HepG2 (cell line): ENCODE data around the gene CBX2. TPM values are rescaled to one million over a fixed set of nuclear protein-coding genes. Genes with fewer than 3 reads are reported as not detected.

Experiments
- DR1 ChIP-seq: sonication (generic); formaldehyde crosslinking; IDR thresholded peaks from 2 replicates; pipeline ENCODE4 v1.8.0; 2021; ENCODE audit warnings: mild to moderate bottlenecking, missing genetic modification reagents, inconsistent platforms
- ETV5 ChIP-seq: IDR thresholded peaks from 2 replicates; pipeline ENCODE4 v1.6.1; 2018; ENCODE audit warnings: missing biosample characterization, missing genetic modification reagents, inconsistent platforms, borderline replicate concordance
- FOXA3 ChIP-seq: IDR thresholded peaks from 2 replicates; pipeline ENCODE4 v1.6.1; 2016; ENCODE audit warnings: missing genetic modification reagents, missing compliant biosample characterization
- HMGA1 ChIP-seq: sonication (generic); formaldehyde crosslinking; conservative IDR thresholded peaks from 2 replicates; pipeline ENCODE4 v1.4.0; 2020; ENCODE audit warnings: missing genetic modification reagents
- ISX ChIP-seq: sonication (generic); formaldehyde crosslinking; conservative IDR thresholded peaks from 2 replicates; pipeline ENCODE4 v1.5.0; 2020; ENCODE audit warnings: missing genetic modification reagents
- KDM2A ChIP-seq: sonication (generic); formaldehyde crosslinking; IDR thresholded peaks from 2 replicates; pipeline ENCODE4 v1.4.0; 2020; ENCODE audit warnings: low read depth, missing genetic modification reagents, borderline replicate concordance
- RFX1 ChIP-seq: fragments of 450-650 bp; IDR thresholded peaks from 2 replicates; pipeline ENCODE4 v1.6.1; 2017
- SCMH1 ChIP-seq: sonication (generic); formaldehyde crosslinking; IDR thresholded peaks from 2 replicates; pipeline ENCODE4 v1.9.0; 2021; ENCODE audit warnings: missing genetic modification reagents, mild to moderate bottlenecking, borderline replicate concordance
- TBP ChIP-seq: sonication (generic); formaldehyde crosslinking; IDR thresholded peaks from 2 replicates; pipeline ENCODE4 v1.5.0; 2020; ENCODE audit warnings: missing genetic modification reagents
- TEAD2 ChIP-seq: sonication (generic); formaldehyde crosslinking; IDR thresholded peaks from 2 replicates; pipeline ENCODE4 v1.9.0; 2021; ENCODE audit warnings: missing genetic modification reagents
- ZFP41 ChIP-seq: sonication (generic); formaldehyde crosslinking; IDR thresholded peaks from 2 replicates; pipeline ENCODE4 v1.4.0; 2020; ENCODE audit warnings: mild to moderate bottlenecking, missing genetic modification reagents, borderline replicate concordance
- ZNF101 ChIP-seq: sonication (generic); formaldehyde crosslinking; IDR thresholded peaks from 2 replicates; pipeline ENCODE4 v1.4.0; 2020; ENCODE audit warnings: mild to moderate bottlenecking, low read depth, missing genetic modification reagents, borderline replicate concordance
- ZNF282 ChIP-seq: fragments of 450-650 bp; IDR thresholded peaks from 2 replicates; pipeline ENCODE4 v1.6.1; 2018; ENCODE audit not compliant: partially characterized antibody
- ZNF460 ChIP-seq: sonication (generic); formaldehyde crosslinking; IDR thresholded peaks from 2 replicates; pipeline ENCODE4 v1.5.1; 2020; ENCODE audit warnings: missing genetic modification reagents, mild to moderate bottlenecking, borderline replicate concordance
- ZNF510 ChIP-seq: sonication (generic); formaldehyde crosslinking; IDR thresholded peaks from 2 replicates; pipeline ENCODE4 v1.4.0; 2020; ENCODE audit warnings: low read depth, mild to moderate bottlenecking, missing genetic modification reagents
- ZNF558 ChIP-seq: sonication (generic); formaldehyde crosslinking; IDR thresholded peaks from 2 replicates; pipeline ENCODE4 v1.9.0; 2022; ENCODE audit warnings: mild to moderate bottlenecking, missing genetic modification reagents, borderline replicate concordance
- ZNF577 ChIP-seq: sonication (generic); formaldehyde crosslinking; IDR thresholded peaks from 2 replicates; pipeline ENCODE4 v1.4.0; 2020; ENCODE audit warnings: mild to moderate bottlenecking, low read depth, missing genetic modification reagents, borderline replicate concordance
- ZNF678 ChIP-seq: sonication (generic); formaldehyde crosslinking; IDR thresholded peaks from 2 replicates; pipeline ENCODE4 v1.4.0; 2020; ENCODE audit warnings: mild to moderate bottlenecking, missing genetic modification reagents
- ZNF709 ChIP-seq: sonication (generic); formaldehyde crosslinking; IDR thresholded peaks from 2 replicates; pipeline ENCODE4 v1.5.0; 2020; ENCODE audit warnings: mild to moderate bottlenecking, missing genetic modification reagents
- ZNF747 ChIP-seq: sonication (generic); formaldehyde crosslinking; IDR thresholded peaks from 2 replicates; pipeline ENCODE4 v1.8.1; 2023; ENCODE audit warnings: missing genetic modification reagents, mild to moderate bottlenecking, borderline replicate concordance
- ZNF761 ChIP-seq: sonication (generic); formaldehyde crosslinking; conservative IDR thresholded peaks from 2 replicates; pipeline ENCODE4 v1.4.0; 2020; ENCODE audit warnings: mild to moderate bottlenecking, missing genetic modification reagents
- ZNF780A ChIP-seq: sonication (generic); formaldehyde crosslinking; IDR thresholded peaks from 2 replicates; pipeline ENCODE4 v1.8.0; 2022; ENCODE audit warnings: mild to moderate bottlenecking, missing genetic modification reagents, moderate library complexity
- polyA plus RNA-seq, 8 experiments: library from polyadenylated mRNA; depleted of rRNA in 3 of 8; stranded (reverse) in 7 of 8; unstranded in 1 of 8; fragments of >200 nt; fragmentation: Illumina TruSeq in 4 of 8; extraction: Trizol in 4 of 8; gene quantifications; 2 replicates each; pipeline versions ENCODE4 v1.2.1 to v1.2.3, GENCODE V29; 2011 to 2016; ENCODE audit warnings: low read depth in 4 of 8, missing spikeins in 1 of 8, mixed read lengths in 1 of 8; ENCODE audit not compliant: insufficient read depth in 1 of 8
- total RNA-seq, 5 experiments: library from RNA; depleted of rRNA; stranded (reverse); fragments of >200 nt; fragmentation: Illumina TruSeq; extraction: Trizol; gene quantifications; 2 replicates each; pipeline ENCODE4 v1.2.3, GENCODE V29; 2016; ENCODE audit warnings: low read depth in 1 of 5
- TF ChIP-seq, protein P1 (sequence below): sonication (generic); formaldehyde crosslinking; IDR thresholded peaks from 2 replicates; pipeline ENCODE4 v1.5.0; 2020; ENCODE audit warnings: mild to moderate bottlenecking, missing genetic modification reagents
- TF ChIP-seq, protein P2 (sequence below): IDR thresholded peaks from 2 replicates; pipeline ENCODE4 v1.6.1; 2016
- TF ChIP-seq, protein P3 (sequence below): sonication (generic); formaldehyde crosslinking; IDR thresholded peaks from 2 replicates; pipeline ENCODE4 v1.4.0; 2020; ENCODE audit warnings: mild to moderate bottlenecking, missing genetic modification reagents
- TF ChIP-seq, protein P4 (sequence below): sonication (generic); formaldehyde crosslinking; conservative IDR thresholded peaks from 2 replicates; pipeline ENCODE4 v1.8.0; 2022; ENCODE audit warnings: mild to moderate bottlenecking, moderate library complexity, missing genetic modification reagents

The CBX2 gene
- total and polyA plus RNA-seq, 2 of the 13 experiments (the other 11 are each of a cell fraction or from before 2014, with no cell fraction given), result 14.5 to 31.1 TPM

DNA sequence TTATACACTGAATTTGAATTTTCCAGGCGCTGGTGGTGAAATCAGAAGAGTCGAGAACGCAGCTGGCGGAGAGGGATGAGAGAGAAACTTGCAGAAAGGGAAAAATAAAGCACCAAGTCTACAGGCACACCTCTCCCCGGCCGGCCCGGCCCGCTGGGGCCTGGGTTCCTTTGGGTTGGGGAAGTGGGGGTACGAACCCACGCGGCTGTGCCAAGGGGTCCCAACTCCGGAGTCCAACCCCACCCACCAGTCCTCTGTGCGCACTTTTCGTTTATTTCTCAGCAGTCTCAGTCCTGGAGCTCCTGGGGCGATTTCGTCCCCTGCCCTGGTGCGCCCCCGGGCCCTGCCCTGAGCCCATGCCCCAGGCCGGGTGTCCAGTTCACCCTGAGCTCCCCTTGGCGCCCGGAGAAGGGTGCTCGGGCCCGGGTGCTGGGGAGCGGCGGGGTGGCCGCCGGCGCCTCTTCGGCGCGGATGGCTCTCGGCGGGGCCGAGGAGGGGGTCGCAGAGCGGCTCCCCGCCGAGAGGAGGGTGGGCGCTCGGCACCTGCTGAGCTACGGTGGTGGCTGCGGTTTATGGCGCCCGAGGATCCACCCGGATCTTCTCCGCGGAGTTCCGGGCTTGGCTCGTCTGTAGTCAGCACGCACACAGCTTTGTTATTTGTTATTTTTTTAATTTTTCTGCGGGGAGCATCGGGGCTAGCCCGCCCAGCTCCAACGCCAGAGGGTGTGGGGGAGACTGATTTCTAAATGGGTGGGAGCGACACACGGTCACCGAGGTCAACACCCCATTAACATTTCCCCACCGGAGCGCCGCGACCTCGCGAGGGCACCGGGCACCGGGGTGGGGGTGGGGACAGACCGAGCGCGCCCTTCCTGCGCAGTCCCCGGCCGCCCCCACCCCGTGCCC lies 34.7 kb downstream of the CBX2 start (continued):
- TF ChIP-seq, protein P1, sequence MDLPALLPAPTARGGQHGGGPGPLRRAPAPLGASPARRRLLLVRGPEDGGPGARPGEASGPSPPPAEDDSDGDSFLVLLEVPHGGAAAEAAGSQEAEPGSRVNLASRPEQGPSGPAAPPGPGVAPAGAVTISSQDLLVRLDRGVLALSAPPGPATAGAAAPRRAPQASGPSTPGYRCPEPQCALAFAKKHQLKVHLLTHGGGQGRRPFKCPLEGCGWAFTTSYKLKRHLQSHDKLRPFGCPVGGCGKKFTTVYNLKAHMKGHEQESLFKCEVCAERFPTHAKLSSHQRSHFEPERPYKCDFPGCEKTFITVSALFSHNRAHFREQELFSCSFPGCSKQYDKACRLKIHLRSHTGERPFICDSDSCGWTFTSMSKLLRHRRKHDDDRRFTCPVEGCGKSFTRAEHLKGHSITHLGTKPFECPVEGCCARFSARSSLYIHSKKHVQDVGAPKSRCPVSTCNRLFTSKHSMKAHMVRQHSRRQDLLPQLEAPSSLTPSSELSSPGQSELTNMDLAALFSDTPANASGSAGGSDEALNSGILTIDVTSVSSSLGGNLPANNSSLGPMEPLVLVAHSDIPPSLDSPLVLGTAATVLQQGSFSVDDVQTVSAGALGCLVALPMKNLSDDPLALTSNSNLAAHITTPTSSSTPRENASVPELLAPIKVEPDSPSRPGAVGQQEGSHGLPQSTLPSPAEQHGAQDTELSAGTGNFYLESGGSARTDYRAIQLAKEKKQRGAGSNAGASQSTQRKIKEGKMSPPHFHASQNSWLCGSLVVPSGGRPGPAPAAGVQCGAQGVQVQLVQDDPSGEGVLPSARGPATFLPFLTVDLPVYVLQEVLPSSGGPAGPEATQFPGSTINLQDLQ (CRISPR knock-in tag), result no peak
- TF ChIP-seq FOXA3 (CRISPR knock-in tag), result no peak
- TF ChIP-seq ZNF761 (CRISPR knock-in tag), result no peak
- TF ChIP-seq ISX (CRISPR knock-in tag), result no peak
- TF ChIP-seq, protein P2, sequence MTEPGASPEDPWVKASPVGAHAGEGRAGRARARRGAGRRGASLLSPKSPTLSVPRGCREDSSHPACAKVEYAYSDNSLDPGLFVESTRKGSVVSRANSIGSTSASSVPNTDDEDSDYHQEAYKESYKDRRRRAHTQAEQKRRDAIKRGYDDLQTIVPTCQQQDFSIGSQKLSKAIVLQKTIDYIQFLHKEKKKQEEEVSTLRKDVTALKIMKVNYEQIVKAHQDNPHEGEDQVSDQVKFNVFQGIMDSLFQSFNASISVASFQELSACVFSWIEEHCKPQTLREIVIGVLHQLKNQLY (CRISPR knock-in tag), result no peak
- TF ChIP-seq, protein P3, sequence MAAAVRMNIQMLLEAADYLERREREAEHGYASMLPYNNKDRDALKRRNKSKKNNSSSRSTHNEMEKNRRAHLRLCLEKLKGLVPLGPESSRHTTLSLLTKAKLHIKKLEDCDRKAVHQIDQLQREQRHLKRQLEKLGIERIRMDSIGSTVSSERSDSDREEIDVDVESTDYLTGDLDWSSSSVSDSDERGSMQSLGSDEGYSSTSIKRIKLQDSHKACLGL, result no peak
- no peak for TF ChIP-seq ZNF780A (CRISPR knock-in tag)
- no peak for TF ChIP-seq DR1
- TF ChIP-seq ZNF678 (CRISPR knock-in tag), result no peak
- no peak for TF ChIP-seq ZNF282
- TF ChIP-seq HMGA1 (CRISPR knock-in tag), result no peak
- TF ChIP-seq ZNF101 (CRISPR knock-in tag), result no peak
- no peak for TF ChIP-seq ZNF460 (CRISPR knock-in tag)
- TF ChIP-seq ZNF558 (CRISPR knock-in tag), result no peak
- no peak for TF ChIP-seq KDM2A (CRISPR knock-in tag)
- no peak for TF ChIP-seq ZNF747 (CRISPR knock-in tag)
- no peak for TF ChIP-seq ZNF577 (CRISPR knock-in tag)
- TF ChIP-seq ZNF510 (CRISPR knock-in tag), result no peak
- TF ChIP-seq, protein P4, sequence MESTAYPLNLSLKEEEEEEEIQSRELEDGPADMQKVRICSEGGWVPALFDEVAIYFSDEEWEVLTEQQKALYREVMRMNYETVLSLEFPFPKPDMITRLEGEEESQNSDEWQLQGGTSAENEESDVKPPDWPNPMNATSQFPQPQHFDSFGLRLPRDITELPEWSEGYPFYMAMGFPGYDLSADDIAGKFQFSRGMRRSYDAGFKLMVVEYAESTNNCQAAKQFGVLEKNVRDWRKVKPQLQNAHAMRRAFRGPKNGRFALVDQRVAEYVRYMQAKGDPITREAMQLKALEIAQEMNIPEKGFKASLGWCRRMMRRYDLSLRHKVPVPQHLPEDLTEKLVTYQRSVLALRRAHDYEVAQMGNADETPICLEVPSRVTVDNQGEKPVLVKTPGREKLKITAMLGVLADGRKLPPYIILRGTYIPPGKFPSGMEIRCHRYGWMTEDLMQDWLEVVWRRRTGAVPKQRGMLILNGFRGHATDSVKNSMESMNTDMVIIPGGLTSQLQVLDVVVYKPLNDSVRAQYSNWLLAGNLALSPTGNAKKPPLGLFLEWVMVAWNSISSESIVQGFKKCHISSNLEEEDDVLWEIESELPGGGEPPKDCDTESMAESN (CRISPR knock-in tag), result 0 out of 2 replicates have a peak, but pooled peaks have one; percentile 21
- TF ChIP-seq TBP (CRISPR knock-in tag), result no peak
- TF ChIP-seq TEAD2 (CRISPR knock-in tag), result no peak
- TF ChIP-seq ZNF709 (CRISPR knock-in tag), result no peak
- TF ChIP-seq ETV5 (CRISPR knock-in tag), result no peak; the same call in 1 of the 2 replicates
- TF ChIP-seq ZFP41, result no peak
- TF ChIP-seq RFX1, result no peak
- TF ChIP-seq SCMH1 (CRISPR knock-in tag), result no peak; the same call in 1 of the 2 replicates
